GM19395 (cell line): ENCODE data around the gene MED16.
"Not testable (repeated sequence)": the region's sequence is repeated elsewhere in the genome, so short reads cannot be mapped to it uniquely, and the experiment has no call there.

Experiments used
- ATAC-seq: cut with Tn5 transposase; IDR thresholded peaks from one replicate; pipeline ENCODE4 v1.9.1; 2021; ENCODE audit warnings: mild to moderate bottlenecking, moderate library complexity; ENCODE audit not compliant: unreplicated experiment

MED16 gene

GRCh38 chr19:911197-912033 lies 18.4 kb upstream of the MED16 start:
- no peak for ATAC-seq

- ATAC-seq = no peak
These were observed 14.3 kb upstream of the MED16 start for GRCh38 chr19:907183-907853.

GRCh38 chr19:906480-906879 lies 13.5 kb upstream of the MED16 start:
- ATAC-seq = no peak

- no peak for ATAC-seq
These were observed 11.6 kb upstream of the MED16 start for GRCh38 chr19:904545-904944.

GRCh38 chr19:903266-903797 lies 10.3 kb upstream of the MED16 start:
- no peak for ATAC-seq

- no peak for ATAC-seq
These were observed 9.6 kb upstream of the MED16 start for GRCh38 chr19:902446-903226.

- no peak for ATAC-seq
These were observed 9.0 kb upstream of the MED16 start for GRCh38 chr19:902093-902370.

- ATAC-seq = no peak
These were observed 8.5 kb upstream of the MED16 start for GRCh38 chr19:901216-902092.

GRCh38 chr19:900302-901111 lies 7.5 kb upstream of the MED16 start:
- no peak for ATAC-seq

- ATAC-seq = no peak
These were observed 7.0 kb upstream of the MED16 start for GRCh38 chr19:900043-900301.

GRCh38 chr19:899336-900042 lies 6.5 kb upstream of the MED16 start:
- ATAC-seq = no peak

- ATAC-seq = no peak
These were observed 5.7 kb upstream of the MED16 start for GRCh38 chr19:898663-899062.

- ATAC-seq = no peak
These were observed 4.6 kb upstream of the MED16 start for GRCh38 chr19:897442-898039.

GRCh38 chr19:896999-897398 lies 4.0 kb upstream of the MED16 start:
- ATAC-seq = no peak

- no peak for ATAC-seq
These were observed 3.4 kb upstream of the MED16 start for GRCh38 chr19:896434-896833.

GRCh38 chr19:892243-892893 lies 619 bp downstream of the MED16 start:
- ATAC-seq = no peak

GRCh38 chr19:891421-892200 lies 1.4 kb downstream of the MED16 start:
- ATAC-seq = not testable (repeated sequence)

- no peak for ATAC-seq
These were observed 2.2 kb downstream of the MED16 start for GRCh38 chr19:890831-891230.
